Liver (tissue), 9 donors: ENCODE data around the gene CDH4. TPM values are rescaled to one million over a fixed set of nuclear protein-coding genes. Genes with fewer than 3 reads are reported as not detected.

Experiments
- DNase-seq: peaks from one replicate; pipeline ENCODE4 v3.0.0-alpha.2; 2017; ENCODE audit warnings: low spot score
- H3K27ac ChIP-seq, 2 donors: one replicate each; pipeline ENCODE4 v1.7.0; 2013; ENCODE audit warnings: inconsistent platforms in 2 of 2, low read length in 2 of 2, control low read depth in 1 of 2, low read depth in 1 of 2, mild to moderate bottlenecking in 1 of 2
- H3K27me3 ChIP-seq, 4 donors: one replicate each; pipeline versions ENCODE4 v1.6.1 to v1.7.0; 2013; ENCODE audit warnings: low read length in 3 of 4, inconsistent platforms in 1 of 4, mild to moderate bottlenecking in 1 of 4, moderate library complexity in 1 of 4; ENCODE audit not compliant: control insufficient read depth in 4 of 4, insufficient read depth in 4 of 4
- H3K36me3 ChIP-seq, 4 donors: one replicate each; pipeline versions ENCODE4 v1.6.1 to v1.7.0; 2013; ENCODE audit warnings: low read length in 3 of 4, mild to moderate bottlenecking in 3 of 4, low read depth in 1 of 4, moderate library complexity in 1 of 4; ENCODE audit not compliant: control insufficient read depth in 4 of 4, insufficient read depth in 3 of 4
- H3K4me1 ChIP-seq, 4 donors: one replicate each; pipeline versions ENCODE4 v1.6.1 to v1.7.0; 2013; ENCODE audit warnings: low read length in 3 of 4, mild to moderate bottlenecking in 3 of 4, moderate library complexity in 1 of 4; ENCODE audit not compliant: control insufficient read depth in 4 of 4, insufficient read depth in 4 of 4
- H3K4me3 ChIP-seq, 3 donors: one replicate each; pipeline versions ENCODE4 v1.6.1 to v1.7.0; 2013; ENCODE audit warnings: low read length in 3 of 3, control low read depth in 1 of 3, low read depth in 1 of 3, mild to moderate bottlenecking in 1 of 3
- H3K9ac ChIP-seq, 2 donors: one replicate each; pipeline ENCODE4 v1.7.0; 2013; ENCODE audit warnings: low read length in 2 of 2, mild to moderate bottlenecking in 2 of 2, moderate library complexity in 2 of 2, control low read depth in 1 of 2, low read depth in 1 of 2
- H3K9me3 ChIP-seq, 4 donors: one replicate each; pipeline versions ENCODE4 v1.6.1 to v1.7.0; 2013; ENCODE audit warnings: low read length in 3 of 4; ENCODE audit not compliant: control insufficient read depth in 4 of 4
- ATF3 ChIP-seq: IDR thresholded peaks from 2 replicates; pipeline ENCODE4 v1.6.1; 2016; ENCODE audit warnings: antibody characterized with exemption
- CTCF ChIP-seq: fragments of 150-350 bp; IDR thresholded peaks from 2 replicates; pipeline ENCODE4 v1.5.1; 2017; ENCODE audit warnings: improper control_type of control experiment, low read depth, low read length; ENCODE audit not compliant: missing input control
- EGR1 ChIP-seq, 2 donors: IDR thresholded peaks; 2 replicates each; pipeline ENCODE4 v1.6.1; 2016 to 2018; ENCODE audit warnings: antibody characterized with exemption in 2 of 2, low read depth in 2 of 2
- FOXA1 ChIP-seq: IDR thresholded peaks from 2 replicates; pipeline ENCODE4 v1.6.1; 2016; ENCODE audit warnings: antibody characterized with exemption
- FOXA2 ChIP-seq: IDR thresholded peaks from 2 replicates; pipeline ENCODE4 v1.6.1; 2016; ENCODE audit warnings: antibody characterized with exemption
- GABPA ChIP-seq, 2 donors: IDR thresholded peaks in 1 of 2; conservative IDR thresholded peaks in 1 of 2; 2 replicates each; pipeline ENCODE4 v1.6.1; 2016; ENCODE audit warnings: antibody characterized with exemption in 2 of 2, mild to moderate bottlenecking in 1 of 2, moderate library complexity in 1 of 2
- HNF4A ChIP-seq, 2 donors: conservative IDR thresholded peaks; 2 replicates each; pipeline ENCODE4 v1.6.1; 2016; ENCODE audit warnings: antibody characterized with exemption in 2 of 2, mild to moderate bottlenecking in 2 of 2
- HNF4G ChIP-seq: IDR thresholded peaks from 2 replicates; pipeline ENCODE4 v1.6.1; 2016; ENCODE audit warnings: antibody characterized with exemption
- JUND ChIP-seq, 2 donors: IDR thresholded peaks; 2 replicates each; pipeline ENCODE4 v1.6.1; 2016; ENCODE audit warnings: antibody characterized with exemption in 2 of 2
- MAX ChIP-seq: IDR thresholded peaks from 2 replicates; pipeline ENCODE4 v1.6.1; 2016; ENCODE audit warnings: antibody characterized with exemption
- NR2F2 ChIP-seq: IDR thresholded peaks from 2 replicates; pipeline ENCODE4 v1.6.1; 2016; ENCODE audit warnings: antibody characterized with exemption
- RAD21 ChIP-seq, 2 donors: IDR thresholded peaks; 2 replicates each; pipeline ENCODE4 v1.6.1; 2016; ENCODE audit warnings: antibody characterized with exemption in 2 of 2, mild to moderate bottlenecking in 2 of 2
- REST ChIP-seq: IDR thresholded peaks from 2 replicates; pipeline ENCODE4 v1.6.1; 2016; ENCODE audit warnings: antibody characterized with exemption, mild to moderate bottlenecking
- RXRA ChIP-seq, 2 donors: IDR thresholded peaks; 2 replicates each; pipeline ENCODE4 v1.6.1; 2017 to 2018; ENCODE audit warnings: antibody characterized with exemption in 2 of 2, mild to moderate bottlenecking in 1 of 2
- SP1 ChIP-seq: IDR thresholded peaks from 2 replicates; pipeline ENCODE4 v1.6.1; 2018; ENCODE audit warnings: antibody characterized with exemption, mild to moderate bottlenecking
- TAF1 ChIP-seq: conservative IDR thresholded peaks from 2 replicates; pipeline ENCODE4 v1.6.1; 2016; ENCODE audit warnings: antibody characterized with exemption, mild to moderate bottlenecking
- YY1 ChIP-seq: IDR thresholded peaks from 2 replicates; pipeline ENCODE4 v1.6.1; 2016; ENCODE audit warnings: antibody characterized with exemption, mild to moderate bottlenecking
- ZBTB33 ChIP-seq: IDR thresholded peaks from 2 replicates; pipeline ENCODE4 v1.6.1; 2016; ENCODE audit warnings: antibody characterized with exemption
- WGBS: extraction: QIAGEN DNeasy Blood & Tissue Kit; methylation state at CpG from one replicate; pipeline ENCODE4 v1.1.7; 2013; 5-methylcytosine and 5-hydroxymethylcytosine counted together
- polyA plus RNA-seq, 2 donors: library from polyadenylated mRNA; stranded (reverse) in 1 of 2; unstranded in 1 of 2; fragments of 200-250 nt in 1 of 2; fragments of >200 nt in 1 of 2; fragmentation: Nextera tagmentation in 1 of 2; extraction: Ambion mirVana in 1 of 2; gene quantifications; one replicate each; pipeline versions ENCODE4 v1.2.1 to v1.2.3, GENCODE V29; 2013 to 2015
- total RNA-seq, 2 donors: library from RNA; depleted of rRNA; stranded (reverse); fragments of >200 nt; gene quantifications; one replicate each; pipeline ENCODE4 v1.2.3, GENCODE V29; 2014
- donor health status: healthy.
- donor health status: healthy.
- donor health status: healthy.
- donor health status: healthy.
- donor health status: healthy.

The CDH4 gene
- total and polyA plus RNA-seq, 4 donors, result 0.03 to 0.25 (median 0.19) TPM; not detected in 1

- no peak overlapping the region for H3K4me3 ChIP-seq
- no peaks in the 10 kb centered on the region for H3K36me3 ChIP-seq
- TF ChIP-seq YY1 (no peak), REST (no peak), JUND (IDR thresholded peaks at IDR 0.05) (no peak), RXRA (IDR thresholded peaks at IDR 0.05) (no peak), ATF3 (no peak), RAD21 (IDR thresholded peaks at IDR 0.05) (no peak)
- H3K9ac ChIP-seq, result no peak overlapping the region
- H3K27ac ChIP-seq, result no peak overlapping the region
- peaks cover 0 to 5% (median 0%) of the 10 kb centered on the region in 4 donors for H3K27me3 ChIP-seq
- no peak for DNase-seq
- H3K4me1 ChIP-seq, result no peaks in the 10 kb centered on the region
- no peaks in the 10 kb centered on the region for H3K9me3 ChIP-seq
- WGBS, result 69% methylated on average over 12 of the region's 12 CpGs
Observed at GRCh38 chr20:61476956-61477355, 224.9 kb downstream of the CDH4 start.

GRCh38 chr20:61477451-61477861 is 225.4 kb downstream of the CDH4 start:
- Histone ChIP-seq H3K9me3 (no peaks in the 10 kb centered on the region), H3K36me3 (no peaks in the 10 kb centered on the region), H3K4me3 (no peak overlapping the region), H3K27me3 (peaks cover 0 to 5% (median 0%) of the 10 kb centered on the region in 4 donors), H3K9ac (no peak overlapping the region), H3K4me1 (no peaks in the 10 kb centered on the region), H3K27ac (no peak overlapping the region)
- WGBS, result 72% methylated on average over 9 of the region's 9 CpGs
- no peak for DNase-seq
- no peak for TF ChIP-seq YY1
- TF ChIP-seq RAD21 (IDR thresholded peaks at IDR 0.05), result no peak
- no peak for TF ChIP-seq NR2F2
- TF ChIP-seq FOXA1, result no peak
- no peak for TF ChIP-seq REST
- no peak for TF ChIP-seq ZBTB33
- no peak for TF ChIP-seq FOXA2
- TF ChIP-seq EGR1 (IDR thresholded peaks at IDR 0.05; ENCODE audit: low read depth in 2 of 2), result no peak
- TF ChIP-seq TAF1, result no peak
- no peak for TF ChIP-seq ATF3
- TF ChIP-seq CTCF, result no peak
- TF ChIP-seq HNF4A (conservative IDR thresholded peaks at IDR 0.05), result no peak
- no peak for TF ChIP-seq RXRA (IDR thresholded peaks at IDR 0.05)
- no peak for TF ChIP-seq HNF4G
- TF ChIP-seq MAX, result no peak
- TF ChIP-seq GABPA (IDR thresholded peaks at IDR 0.05 in 1 of 2, conservative IDR thresholded peaks at IDR 0.05 in 1 of 2), result no peak
- no peak for TF ChIP-seq SP1
- TF ChIP-seq JUND (IDR thresholded peaks at IDR 0.05), result no peak
